GM21786 (cell line): ENCODE measurements around the gene MAGEB3.

Experiments
- ATAC-seq: cut with Tn5 transposase; IDR thresholded peaks from one replicate; pipeline ENCODE4 v1.9.1; 2021; ENCODE audit not compliant: unreplicated experiment

The MAGEB3 gene

GRCh38 chrX:30275498-30275897, 45.0 kb downstream of the MAGEB3 start:
- no peak for ATAC-seq

- no peak for ATAC-seq
Measured at GRCh38 chrX:30278365-30278764, 47.9 kb downstream of the MAGEB3 start.

DNA sequence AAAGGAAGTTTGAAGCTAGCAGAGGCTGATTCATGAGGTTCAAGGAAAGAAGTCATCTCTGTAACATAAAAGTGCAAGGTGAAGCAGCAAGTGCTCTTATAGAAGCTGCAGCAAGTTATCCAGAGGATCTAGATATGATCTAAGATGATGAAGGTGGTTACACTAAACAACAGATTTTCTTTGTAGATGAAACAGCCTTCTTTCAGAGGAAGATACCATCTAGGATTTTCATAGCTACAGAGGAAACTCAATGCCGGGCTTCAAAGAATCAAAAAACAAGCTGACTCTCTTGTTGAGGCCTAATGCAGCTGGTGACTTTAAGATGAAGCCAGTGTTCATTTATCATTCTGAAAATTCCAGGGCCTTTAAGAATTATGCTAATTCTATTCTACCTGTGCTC, 50.0 kb downstream of the MAGEB3 start:
- no peak for ATAC-seq

DNA sequence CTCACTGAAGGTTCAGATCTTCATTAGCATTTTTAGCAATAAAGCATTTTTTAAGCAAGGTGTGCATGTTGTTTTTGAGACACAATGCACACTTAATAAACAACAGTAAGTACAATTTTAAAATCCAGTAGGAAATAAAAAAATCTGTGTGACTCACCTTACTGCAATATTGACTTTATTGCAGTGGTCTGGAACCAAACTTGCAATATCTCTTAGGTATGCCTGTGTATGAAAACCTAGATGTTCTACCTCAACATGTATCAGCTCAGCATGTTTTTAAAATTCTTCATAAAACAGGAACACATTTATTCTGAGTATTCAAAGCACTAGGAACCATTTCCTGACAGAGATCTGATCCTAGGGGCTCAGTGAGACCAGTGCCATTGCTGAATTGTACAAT, 52.1 kb downstream of the MAGEB3 start:
- ATAC-seq: no peak

- ATAC-seq: no peak
Measured at GRCh38 chrX:30283456-30284200, 53.2 kb downstream of the MAGEB3 start.
